GM19035 (cell line): ENCODE data around the gene RRP1.

ENCODE experiments used
- ATAC-seq: cut with Tn5 transposase; IDR thresholded peaks from one replicate; pipeline ENCODE4 v1.9.1; 2021; ENCODE audit not compliant: unreplicated experiment

Gene RRP1

GRCh38 chr21:43775190-43775589, 14.2 kb upstream of the RRP1 start:
- ATAC-seq = no peak

GRCh38 chr21:43775795-43776430, 13.5 kb upstream of the RRP1 start, which contains the start of gene CSTB:
Gene CSTB (minus strand): TSS chr21:43776308. CDS start chr21:43776269, 39 bp downstream.
- peak; percentile 71 for ATAC-seq

GRCh38 chr21:43777953-43778352, 11.4 kb upstream of the RRP1 start:
- ATAC-seq = no peak

GRCh38 chr21:43778469-43779335, 10.7 kb upstream of the RRP1 start:
- no peak for ATAC-seq

- no peak for ATAC-seq
Measured at GRCh38 chr21:43779660-43780059, 9.7 kb upstream of the RRP1 start.

GRCh38 chr21:43781846-43782245, 7.5 kb upstream of the RRP1 start:
- ATAC-seq = no peak

- no peak for ATAC-seq
Measured at GRCh38 chr21:43782431-43783097, 6.8 kb upstream of the RRP1 start.

GRCh38 chr21:43783098-43783700, 6.2 kb upstream of the RRP1 start:
- no peak for ATAC-seq

- ATAC-seq = no peak
Measured at GRCh38 chr21:43785134-43785533, 4.2 kb upstream of the RRP1 start.

- ATAC-seq = no peak
Measured at GRCh38 chr21:43786300-43786806, 3.0 kb upstream of the RRP1 start.

- ATAC-seq = no peak
Measured at GRCh38 chr21:43786807-43787440, 2.5 kb upstream of the RRP1 start.

GRCh38 chr21:43790010-43790524, 690 bp downstream of the RRP1 start:
- ATAC-seq = no peak

- ATAC-seq = no peak
Measured at GRCh38 chr21:43792406-43792805, 3.0 kb downstream of the RRP1 start.

GRCh38 chr21:43793243-43793642, 3.9 kb downstream of the RRP1 start:
- ATAC-seq = no peak

- no peak for ATAC-seq
Measured at GRCh38 chr21:43794311-43794710, 4.9 kb downstream of the RRP1 start.

GRCh38 chr21:43794857-43795256, 5.5 kb downstream of the RRP1 start:
- ATAC-seq = no peak

GRCh38 chr21:43797415-43797814, 8.0 kb downstream of the RRP1 start:
- ATAC-seq = no peak

- ATAC-seq = no peak
Measured at GRCh38 chr21:43797925-43798715, 8.7 kb downstream of the RRP1 start.

GRCh38 chr21:43799301-43799840, 10.0 kb downstream of the RRP1 start:
- no peak for ATAC-seq
